Kasumi-1 (cell line): ENCODE results near the gene DCLRE1C.
"Not testable (repeated sequence)": the region's sequence is repeated elsewhere in the genome, so short reads cannot be mapped to it uniquely, and the experiment has no call there.

Source experiments
- DNase-seq, 2 experiments: peaks; one replicate each; lab custom pipeline; 2025; lab: John Stamatoyannopoulos, UW

DCLRE1C gene

GRCh38 chr10:14945108-14945507 is 8.8 kb downstream of the DCLRE1C start:
- no peak for DNase-seq

GRCh38 chr10:14942950-14943338 is 11.0 kb downstream of the DCLRE1C start:
- DNase-seq, result not testable (repeated sequence)

- DNase-seq, result not testable (repeated sequence)
Observed at GRCh38 chr10:14942147-14942949, 11.5 kb downstream of the DCLRE1C start.

GRCh38 chr10:14938971-14939370 is 14.9 kb downstream of the DCLRE1C start:
- not testable (repeated sequence) for DNase-seq

- no peak for DNase-seq
Observed at GRCh38 chr10:14936584-14936983, 17.3 kb downstream of the DCLRE1C start.

- no peak for DNase-seq
Observed at GRCh38 chr10:14930610-14931009, 23.3 kb downstream of the DCLRE1C start.

- DNase-seq, result no peak
Observed at GRCh38 chr10:14926722-14927416, 27.0 kb downstream of the DCLRE1C start.

- DNase-seq, result no peak
Observed at GRCh38 chr10:14926061-14926470, 27.8 kb downstream of the DCLRE1C start.

- DNase-seq, result no peak
Observed at GRCh38 chr10:14925268-14925667, 28.6 kb downstream of the DCLRE1C start.

- DNase-seq, result no peak
Observed at GRCh38 chr10:14924013-14924412, 29.9 kb downstream of the DCLRE1C start.

- no peak for DNase-seq
Observed at GRCh38 chr10:14918964-14919363, 34.9 kb downstream of the DCLRE1C start.

- DNase-seq, result no peak
Observed at GRCh38 chr10:14917827-14918226, 36.1 kb downstream of the DCLRE1C start.

GRCh38 chr10:14916600-14916999 is 37.3 kb downstream of the DCLRE1C start:
- no peak for DNase-seq

GRCh38 chr10:14911801-14912200 is 42.1 kb downstream of the DCLRE1C start:
- DNase-seq, result no peak

GRCh38 chr10:14910953-14911352 is 42.9 kb downstream of the DCLRE1C start:
- no peak for DNase-seq

- DNase-seq, result no peak
Observed at GRCh38 chr10:14909101-14909500, 44.8 kb downstream of the DCLRE1C start.

- DNase-seq, result not testable (repeated sequence)
Observed at GRCh38 chr10:14907591-14907990, 46.3 kb downstream of the DCLRE1C start.

GRCh38 chr10:14906765-14907164 is 47.1 kb downstream of the DCLRE1C start:
- no peak for DNase-seq

GRCh38 chr10:14905890-14906289 is 48.0 kb downstream of the DCLRE1C start:
- DNase-seq, result no peak

- no peak for DNase-seq
Observed at GRCh38 chr10:14904864-14905263, 49.0 kb downstream of the DCLRE1C start.

GRCh38 chr10:14904316-14904732 is 49.6 kb downstream of the DCLRE1C start:
- DNase-seq, result peak; percentile 71 to 93

GRCh38 chr10:14891151-14891550 is 62.7 kb downstream of the DCLRE1C start:
- DNase-seq, result peak in 1 of 2 experiments; percentile 33

GRCh38 chr10:14889318-14889717 is 64.6 kb downstream of the DCLRE1C start:
- peak; percentile 58 to 80 for DNase-seq
